ENCODE measurements around the gene CDH11.

CDH11 gene

DNA sequence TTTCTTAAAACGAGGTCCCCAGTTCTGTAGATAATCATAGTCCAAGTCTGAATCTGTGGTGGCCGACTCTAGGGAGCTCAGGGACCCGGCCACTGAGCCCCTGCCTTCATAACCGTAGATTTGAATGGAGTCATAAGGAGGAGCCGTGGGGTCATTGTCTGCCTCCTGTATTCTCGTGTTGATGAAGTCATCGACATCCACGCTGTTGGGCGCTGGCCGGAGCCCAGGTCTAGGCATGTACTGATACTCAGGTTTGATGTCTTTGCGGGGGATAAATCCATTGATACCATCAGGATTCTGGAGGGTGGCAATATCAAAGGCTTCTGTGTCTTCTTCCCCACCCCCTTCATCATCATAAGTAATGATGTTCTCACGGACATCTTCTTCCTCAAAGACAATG lies 174.2 kb downstream of the CDH11 start:
- H3K27me3 ChIP-seq (ENCODE audit: insufficient read depth, poor library complexity, severe bottlenecking), result no peaks in the 10 kb centered on the region
- DNase-seq (ENCODE audit: low read depth in 1 of 2, low spot score in 1 of 2), result no peak
- TF ChIP-seq GABPA (IDR thresholded peaks at IDR 0.05; ENCODE audit: low read depth) (no peak), SPI1 (IDR thresholded peaks at IDR 0.05; ENCODE audit: borderline replicate concordance, low read depth) (no peak), POLR2AphosphoS5 (IDR thresholded peaks at IDR 0.05; ENCODE audit: low read depth) (no peak)
- TF ChIP-seq, protein P1, sequence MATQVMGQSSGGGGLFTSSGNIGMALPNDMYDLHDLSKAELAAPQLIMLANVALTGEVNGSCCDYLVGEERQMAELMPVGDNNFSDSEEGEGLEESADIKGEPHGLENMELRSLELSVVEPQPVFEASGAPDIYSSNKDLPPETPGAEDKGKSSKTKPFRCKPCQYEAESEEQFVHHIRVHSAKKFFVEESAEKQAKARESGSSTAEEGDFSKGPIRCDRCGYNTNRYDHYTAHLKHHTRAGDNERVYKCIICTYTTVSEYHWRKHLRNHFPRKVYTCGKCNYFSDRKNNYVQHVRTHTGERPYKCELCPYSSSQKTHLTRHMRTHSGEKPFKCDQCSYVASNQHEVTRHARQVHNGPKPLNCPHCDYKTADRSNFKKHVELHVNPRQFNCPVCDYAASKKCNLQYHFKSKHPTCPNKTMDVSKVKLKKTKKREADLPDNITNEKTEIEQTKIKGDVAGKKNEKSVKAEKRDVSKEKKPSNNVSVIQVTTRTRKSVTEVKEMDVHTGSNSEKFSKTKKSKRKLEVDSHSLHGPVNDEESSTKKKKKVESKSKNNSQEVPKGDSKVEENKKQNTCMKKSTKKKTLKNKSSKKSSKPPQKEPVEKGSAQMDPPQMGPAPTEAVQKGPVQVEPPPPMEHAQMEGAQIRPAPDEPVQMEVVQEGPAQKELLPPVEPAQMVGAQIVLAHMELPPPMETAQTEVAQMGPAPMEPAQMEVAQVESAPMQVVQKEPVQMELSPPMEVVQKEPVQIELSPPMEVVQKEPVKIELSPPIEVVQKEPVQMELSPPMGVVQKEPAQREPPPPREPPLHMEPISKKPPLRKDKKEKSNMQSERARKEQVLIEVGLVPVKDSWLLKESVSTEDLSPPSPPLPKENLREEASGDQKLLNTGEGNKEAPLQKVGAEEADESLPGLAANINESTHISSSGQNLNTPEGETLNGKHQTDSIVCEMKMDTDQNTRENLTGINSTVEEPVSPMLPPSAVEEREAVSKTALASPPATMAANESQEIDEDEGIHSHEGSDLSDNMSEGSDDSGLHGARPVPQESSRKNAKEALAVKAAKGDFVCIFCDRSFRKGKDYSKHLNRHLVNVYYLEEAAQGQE (IDR thresholded peaks at IDR 0.05; ENCODE audit: insufficient replicate concordance, low read depth), result no peak
- TF ChIP-seq, protein P2, sequence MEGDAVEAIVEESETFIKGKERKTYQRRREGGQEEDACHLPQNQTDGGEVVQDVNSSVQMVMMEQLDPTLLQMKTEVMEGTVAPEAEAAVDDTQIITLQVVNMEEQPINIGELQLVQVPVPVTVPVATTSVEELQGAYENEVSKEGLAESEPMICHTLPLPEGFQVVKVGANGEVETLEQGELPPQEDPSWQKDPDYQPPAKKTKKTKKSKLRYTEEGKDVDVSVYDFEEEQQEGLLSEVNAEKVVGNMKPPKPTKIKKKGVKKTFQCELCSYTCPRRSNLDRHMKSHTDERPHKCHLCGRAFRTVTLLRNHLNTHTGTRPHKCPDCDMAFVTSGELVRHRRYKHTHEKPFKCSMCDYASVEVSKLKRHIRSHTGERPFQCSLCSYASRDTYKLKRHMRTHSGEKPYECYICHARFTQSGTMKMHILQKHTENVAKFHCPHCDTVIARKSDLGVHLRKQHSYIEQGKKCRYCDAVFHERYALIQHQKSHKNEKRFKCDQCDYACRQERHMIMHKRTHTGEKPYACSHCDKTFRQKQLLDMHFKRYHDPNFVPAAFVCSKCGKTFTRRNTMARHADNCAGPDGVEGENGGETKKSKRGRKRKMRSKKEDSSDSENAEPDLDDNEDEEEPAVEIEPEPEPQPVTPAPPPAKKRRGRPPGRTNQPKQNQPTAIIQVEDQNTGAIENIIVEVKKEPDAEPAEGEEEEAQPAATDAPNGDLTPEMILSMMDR (IDR thresholded peaks at IDR 0.05; ENCODE audit: insufficient read depth, low read length), result no peak
- H3K27ac ChIP-seq (replicated peaks), result no peak overlapping the region
- no peak overlapping the region for H3K4me3 ChIP-seq (replicated peaks; ENCODE audit: insufficient read depth, low read length)

- Histone ChIP-seq H3K27me3 (ENCODE audit: insufficient read depth, poor library complexity, severe bottlenecking) (no peaks in the 10 kb centered on the region), H3K4me3 (replicated peaks; ENCODE audit: insufficient read depth, low read length) (no peak overlapping the region), H3K27ac (replicated peaks) (no peak overlapping the region)
- TF ChIP-seq GABPA (IDR thresholded peaks at IDR 0.05; ENCODE audit: low read depth) (no peak), POLR2AphosphoS5 (IDR thresholded peaks at IDR 0.05; ENCODE audit: low read depth) (no peak), SPI1 (IDR thresholded peaks at IDR 0.05; ENCODE audit: borderline replicate concordance, low read depth) (no peak)
- TF ChIP-seq, protein P2 (IDR thresholded peaks at IDR 0.05; ENCODE audit: insufficient read depth, low read length), result no peak
- TF ChIP-seq, protein P1 (IDR thresholded peaks at IDR 0.05; ENCODE audit: insufficient replicate concordance, low read depth), result no peak
- DNase-seq (ENCODE audit: low read depth in 1 of 2, low spot score in 1 of 2), result no peak
Measured at GRCh38 chr16:64933885-64934284, 188.0 kb downstream of the CDH11 start.

GRCh38 chr16:64926476-64926875 lies 195.4 kb downstream of the CDH11 start:
- Histone ChIP-seq H3K27me3 (ENCODE audit: insufficient read depth, poor library complexity, severe bottlenecking) (no peaks in the 10 kb centered on the region), H3K4me3 (replicated peaks; ENCODE audit: insufficient read depth, low read length) (no peak overlapping the region), H3K27ac (replicated peaks) (no peak overlapping the region)
- no peak for DNase-seq (ENCODE audit: low read depth in 1 of 2, low spot score in 1 of 2)
- TF ChIP-seq, protein P1 (IDR thresholded peaks at IDR 0.05; ENCODE audit: insufficient replicate concordance, low read depth), result no peak
- TF ChIP-seq SPI1 (IDR thresholded peaks at IDR 0.05; ENCODE audit: borderline replicate concordance, low read depth) (no peak), GABPA (IDR thresholded peaks at IDR 0.05; ENCODE audit: low read depth) (no peak), POLR2AphosphoS5 (IDR thresholded peaks at IDR 0.05; ENCODE audit: low read depth) (no peak)
- TF ChIP-seq, protein P2 (IDR thresholded peaks at IDR 0.05; ENCODE audit: insufficient read depth, low read length), result no peak
